HG02642 (cell line): ENCODE measurements around the gene RLBP1.

Source experiments
- ATAC-seq: cut with Tn5 transposase; IDR thresholded peaks from one replicate; pipeline ENCODE4 v1.9.1; 2021; ENCODE audit warnings: mild to moderate bottlenecking; ENCODE audit not compliant: unreplicated experiment, poor library complexity

The RLBP1 gene

DNA sequence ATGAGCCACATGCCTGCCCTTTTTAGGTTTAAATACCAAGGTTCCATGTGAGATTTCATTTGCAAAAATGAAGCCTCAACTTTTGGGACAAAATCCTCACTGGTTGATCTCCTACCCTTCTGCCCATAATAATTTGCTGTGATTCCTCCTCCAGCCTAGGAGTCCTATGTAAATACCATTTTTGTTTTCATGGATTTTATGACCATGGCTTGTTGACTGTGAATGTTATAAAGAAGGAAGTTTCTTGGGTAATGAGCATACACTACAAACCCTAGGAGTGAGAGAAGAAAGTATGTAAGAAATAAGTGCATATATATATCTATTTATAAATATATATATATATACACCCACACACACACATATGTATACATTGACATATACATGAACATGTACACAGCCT is 13.1 kb downstream of the RLBP1 start:
- no peak for ATAC-seq

DNA sequence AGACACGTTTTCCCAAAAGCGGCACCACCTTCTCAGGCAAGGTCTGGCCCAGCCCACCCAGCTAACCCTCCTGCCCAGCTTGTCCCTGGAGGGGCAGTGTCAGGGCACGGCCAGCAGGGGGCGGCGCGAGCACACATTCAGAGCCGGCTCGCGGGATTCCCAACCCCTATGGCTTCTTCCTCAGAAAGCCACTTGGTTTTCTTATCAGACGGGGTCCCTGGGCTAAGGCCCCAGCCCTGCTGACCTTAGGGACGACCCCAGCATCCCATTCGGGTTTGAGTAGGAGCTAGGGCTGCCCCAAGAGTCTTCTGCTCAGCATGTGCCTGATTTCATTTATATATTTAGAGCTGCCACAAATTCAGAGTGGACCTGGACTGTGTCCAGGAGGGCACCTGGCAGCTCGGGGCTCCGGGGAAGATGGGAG is 14.5 kb downstream of the RLBP1 start:
- ATAC-seq, result peak; percentile 77

DNA sequence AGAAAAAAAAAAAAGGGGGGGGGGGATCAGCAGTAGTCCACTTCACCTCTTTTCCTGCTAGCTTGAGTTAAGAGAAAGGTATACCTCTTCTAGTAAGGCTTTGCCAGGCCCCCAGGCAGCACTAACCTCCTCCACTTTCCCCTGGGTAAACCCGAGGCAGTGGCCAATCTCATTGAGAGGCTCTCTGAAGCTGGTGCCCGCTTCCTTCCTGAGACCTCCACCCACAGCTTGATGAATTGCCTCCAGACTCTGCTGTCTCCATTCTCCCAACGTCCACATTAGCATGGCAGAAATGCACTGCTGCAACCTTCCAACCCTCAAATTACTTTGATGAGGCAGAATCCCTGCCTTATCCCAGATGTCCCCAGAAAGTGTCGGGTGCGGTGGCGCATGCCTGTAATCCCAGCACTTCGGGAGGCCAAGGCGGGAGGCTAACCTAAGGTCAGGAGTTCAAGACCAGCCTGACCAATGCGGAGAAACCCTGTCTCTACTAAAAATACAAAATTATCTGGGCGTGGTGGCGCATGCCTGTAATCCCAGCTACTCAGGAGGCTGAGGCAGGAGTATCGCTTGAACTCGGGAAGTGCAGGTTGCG is 15.3 kb downstream of the RLBP1 start:
- no peak for ATAC-seq

DNA sequence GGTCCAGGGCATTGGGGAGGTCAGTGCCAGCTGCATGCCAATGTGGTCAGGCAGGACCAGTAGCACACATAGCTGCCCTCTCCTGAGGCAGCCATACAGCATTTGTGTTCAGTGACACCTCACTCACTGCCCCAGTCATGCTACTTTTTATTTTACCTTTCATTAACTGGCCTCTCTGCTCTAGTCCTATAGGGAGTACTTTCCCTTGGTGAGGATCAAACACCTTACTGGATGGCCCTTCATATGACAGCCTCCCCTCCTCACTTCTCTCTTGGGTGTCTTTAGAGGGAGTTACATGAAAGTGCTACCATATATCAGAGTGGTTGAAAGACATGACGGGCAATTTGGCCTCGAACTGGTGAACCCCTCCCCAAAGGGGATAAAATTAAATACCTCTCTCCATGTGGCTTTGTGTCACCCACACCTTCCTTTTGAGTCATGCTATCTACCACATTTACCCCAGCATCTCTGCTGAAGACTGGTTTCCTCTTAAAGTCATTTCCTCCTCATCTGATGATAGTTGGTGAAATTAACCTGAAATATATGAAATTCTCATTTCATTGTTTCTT is 17.6 kb downstream of the RLBP1 start:
- ATAC-seq, result no peak

DNA sequence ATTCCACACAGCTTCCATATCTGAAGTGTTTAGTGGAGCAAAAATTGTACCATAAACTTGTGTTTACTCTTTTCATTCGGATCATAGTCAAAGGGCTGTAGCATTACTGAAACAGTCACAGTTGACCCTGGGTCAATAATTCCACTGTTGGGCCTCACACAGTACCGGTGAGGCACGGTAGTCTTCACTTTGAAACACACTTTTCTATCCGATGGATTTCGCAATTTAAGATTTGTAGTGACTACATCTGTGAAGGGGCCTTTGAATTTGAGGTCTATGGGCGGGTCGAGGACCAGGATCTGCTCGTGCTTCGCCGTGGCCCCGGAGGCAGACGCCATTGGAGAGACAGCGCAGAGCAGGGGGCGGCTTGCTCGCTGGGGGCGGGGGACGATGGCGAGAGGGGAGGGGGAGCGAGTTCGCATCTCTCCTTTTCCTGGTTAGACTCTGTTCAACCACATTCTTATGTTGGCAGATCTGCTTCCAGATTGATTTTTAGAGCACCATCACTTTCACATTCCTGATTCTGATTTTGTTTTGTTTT is 19.8 kb downstream of the RLBP1 start:
- no peak for ATAC-seq

DNA sequence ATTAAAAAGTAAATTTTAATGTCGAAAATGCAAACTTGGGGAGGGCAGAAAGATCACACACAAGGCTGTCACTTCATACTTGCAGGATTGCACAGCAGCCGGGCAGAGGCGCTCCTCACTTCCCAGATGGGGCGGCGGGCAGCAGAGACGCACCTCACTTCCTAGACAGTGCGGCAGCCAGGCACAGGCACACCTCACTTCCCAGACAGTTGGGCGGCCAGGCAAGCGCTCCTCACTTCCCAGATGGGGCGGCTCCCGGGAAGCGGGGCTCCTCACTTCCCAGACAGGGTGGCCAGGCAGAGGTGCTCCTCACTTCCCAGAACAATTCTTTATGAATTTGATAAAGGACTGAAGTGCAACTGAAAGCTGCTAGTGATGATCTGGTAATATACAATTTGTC is 21.2 kb downstream of the RLBP1 start:
- no peak for ATAC-seq

DNA sequence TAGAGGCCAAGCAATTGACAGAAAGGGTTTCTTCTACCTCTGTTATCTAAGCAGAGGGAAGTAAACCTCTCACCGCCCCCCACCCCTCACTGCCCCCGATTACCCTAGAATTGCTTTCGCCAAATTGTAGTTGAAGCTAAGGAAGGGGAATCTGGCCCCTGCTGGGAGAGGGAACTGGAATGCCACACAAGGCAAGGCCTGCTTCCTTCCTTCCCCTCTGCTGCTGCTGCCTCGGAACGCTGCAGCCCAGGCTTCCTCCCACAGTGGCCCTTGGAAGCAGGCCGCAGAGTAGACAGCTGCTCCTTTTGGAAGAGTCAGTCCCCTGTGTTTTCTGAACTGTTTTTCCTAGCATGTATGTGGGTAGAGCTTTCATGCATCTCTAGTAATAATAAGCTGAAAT is 21.6 kb downstream of the RLBP1 start:
- no peak for ATAC-seq

DNA sequence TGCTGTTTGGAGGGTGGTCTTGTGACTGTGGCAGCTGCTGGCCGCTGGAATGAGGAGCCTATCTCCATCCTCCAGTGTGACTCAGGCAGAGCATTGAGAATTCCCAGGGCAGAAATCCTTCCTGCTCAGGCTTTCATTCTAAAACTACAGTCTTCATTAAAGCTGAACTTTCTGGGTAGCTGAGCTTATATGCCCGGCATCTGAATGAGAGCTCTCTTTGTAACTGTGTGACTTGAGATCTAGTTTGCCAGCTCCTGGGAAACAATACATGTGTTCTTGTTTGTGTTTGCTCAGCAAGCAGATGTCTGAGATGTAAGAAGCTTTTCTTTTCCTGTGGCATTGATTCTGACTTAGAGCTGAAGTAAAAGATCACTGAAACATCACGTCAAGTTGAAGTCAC is 22.4 kb downstream of the RLBP1 start:
- ATAC-seq, result no peak

DNA sequence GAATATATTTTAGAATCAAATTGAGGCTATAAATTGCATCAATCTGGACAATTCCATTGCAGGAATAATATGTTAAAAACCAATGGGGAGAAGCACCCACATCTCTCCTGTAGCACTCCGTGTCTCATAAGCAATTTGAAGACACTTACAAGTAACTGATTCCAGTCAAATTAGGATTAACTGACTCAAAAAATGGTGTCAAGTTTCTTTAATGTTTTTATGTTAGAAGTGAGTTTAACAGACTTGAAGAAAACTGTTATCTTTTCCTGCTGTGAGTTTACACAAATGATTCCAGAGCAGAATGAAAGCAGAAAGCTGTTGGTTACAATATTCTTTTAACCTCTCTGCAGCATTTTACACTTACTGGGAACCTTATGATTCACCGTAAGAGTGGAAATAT is 23.2 kb downstream of the RLBP1 start:
- no peak for ATAC-seq

DNA sequence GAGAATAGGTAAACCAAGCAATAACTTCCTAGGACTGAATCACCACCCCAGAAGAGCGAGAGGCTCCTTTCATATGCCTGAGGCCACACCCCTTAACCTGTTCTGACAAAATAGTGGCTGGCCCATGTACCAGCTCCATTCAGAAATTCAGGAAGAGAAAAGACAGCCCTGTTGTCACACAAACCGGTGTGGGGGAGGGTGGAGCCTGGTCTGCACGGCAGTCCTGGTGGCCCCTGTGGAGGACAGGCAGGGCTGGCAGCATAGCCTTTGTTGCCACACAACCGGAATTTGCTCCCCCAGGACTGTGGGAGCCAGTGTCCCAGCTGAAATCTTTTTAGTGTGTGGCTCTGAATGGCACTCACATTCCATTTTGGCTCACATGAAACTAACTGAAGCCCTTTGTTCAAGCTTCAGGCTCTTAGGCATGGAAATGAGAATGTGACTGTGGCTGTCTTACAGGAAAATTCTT is 23.8 kb downstream of the RLBP1 start:
- no peak for ATAC-seq

DNA sequence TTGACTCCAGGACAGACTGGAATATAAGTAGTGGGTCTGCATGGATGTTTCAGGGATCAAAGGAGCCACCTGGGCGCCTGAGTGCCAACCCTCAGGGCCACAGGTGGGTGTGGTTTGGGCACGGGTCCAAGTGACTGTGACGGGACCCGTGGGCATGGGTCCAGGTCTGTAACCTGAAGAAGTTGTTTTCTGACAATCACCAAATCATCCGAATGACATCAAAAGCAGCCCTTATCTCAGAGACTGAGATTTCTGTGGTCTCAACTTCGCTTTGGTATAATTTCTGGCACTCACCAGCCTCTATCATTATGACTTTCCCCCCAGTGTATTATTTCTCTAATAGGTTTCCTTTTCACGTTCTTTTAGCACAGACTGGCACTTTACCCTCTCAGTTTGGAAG is 24.4 kb downstream of the RLBP1 start:
- no peak for ATAC-seq

DNA sequence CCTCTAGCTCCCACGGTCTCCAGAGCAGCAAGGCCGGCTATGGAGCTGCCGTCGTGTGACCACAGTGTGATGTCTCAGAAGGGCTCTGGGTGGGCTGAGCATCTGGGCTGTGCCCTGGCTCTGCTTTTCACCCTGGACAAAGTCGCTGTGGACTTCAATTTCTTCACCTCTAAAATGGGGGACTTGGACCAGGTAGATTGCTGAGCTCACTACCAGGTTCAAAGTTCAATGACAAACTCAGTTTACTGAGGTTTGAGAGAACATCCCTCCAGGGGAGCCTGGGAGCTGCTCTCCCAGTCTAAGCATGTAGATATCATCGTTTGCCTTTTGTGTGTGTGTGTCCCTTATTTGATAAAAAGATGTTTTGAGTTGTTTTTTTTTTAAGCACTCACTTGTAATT is 25.1 kb downstream of the RLBP1 start:
- ATAC-seq, result no peak

DNA sequence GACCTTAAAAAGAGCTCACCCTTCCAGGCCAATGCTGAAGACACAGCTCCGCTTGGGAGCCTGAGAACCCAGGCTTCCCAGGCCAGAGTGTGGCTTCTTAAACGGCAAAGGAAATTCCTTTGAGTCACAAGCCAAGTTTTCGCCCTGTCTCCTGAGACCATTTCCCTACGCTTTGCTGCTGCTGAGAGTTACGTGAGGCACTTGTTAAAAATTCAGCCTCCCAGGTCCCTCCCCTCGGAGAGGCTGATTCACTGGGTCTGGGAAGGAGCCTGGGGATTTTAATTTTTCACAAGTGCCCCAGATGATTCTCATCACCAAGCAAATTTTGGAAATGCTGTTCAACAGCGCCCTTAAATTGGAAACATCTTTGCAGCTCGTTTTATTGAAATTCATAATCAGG is 25.5 kb downstream of the RLBP1 start:
- no peak for ATAC-seq

DNA sequence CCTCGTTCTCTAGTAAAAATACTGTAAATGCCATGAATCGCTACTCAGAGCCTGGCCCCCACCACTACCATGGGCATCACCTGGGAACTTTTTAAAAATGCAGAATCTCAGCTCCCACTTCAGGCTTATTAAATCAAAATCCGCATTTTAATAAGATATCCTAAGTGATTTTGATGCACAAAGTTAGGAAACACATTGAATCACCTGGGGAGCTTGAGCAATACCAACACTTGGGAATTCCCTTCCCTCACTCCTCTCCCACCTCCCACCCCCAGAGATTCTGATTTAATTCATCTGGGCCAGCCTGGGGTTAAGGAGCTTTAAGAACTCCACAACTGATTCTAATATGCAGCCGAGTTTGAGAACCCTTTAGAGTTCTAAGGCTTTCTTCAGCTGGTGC is 26.8 kb downstream of the RLBP1 start:
- no peak for ATAC-seq

DNA sequence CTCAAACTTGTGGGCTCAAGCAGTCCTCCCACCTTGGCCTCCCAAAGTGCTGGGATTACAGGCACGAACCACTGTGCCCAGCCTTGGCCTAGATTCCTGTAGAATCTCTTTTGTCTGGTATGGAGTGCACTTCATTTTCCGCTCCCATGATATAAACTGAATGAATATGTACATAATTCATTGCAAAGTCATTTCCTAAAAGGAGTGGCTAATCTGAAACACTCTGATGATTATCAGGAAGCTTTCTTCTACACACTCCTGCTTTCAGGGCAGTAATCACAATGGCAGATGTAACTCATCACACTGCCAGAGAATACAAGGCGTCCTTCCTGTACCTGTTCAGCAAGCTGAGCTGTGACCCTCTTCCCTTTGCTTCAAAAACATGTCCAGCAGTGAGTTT is 28.6 kb downstream of the RLBP1 start:
- no peak for ATAC-seq

DNA sequence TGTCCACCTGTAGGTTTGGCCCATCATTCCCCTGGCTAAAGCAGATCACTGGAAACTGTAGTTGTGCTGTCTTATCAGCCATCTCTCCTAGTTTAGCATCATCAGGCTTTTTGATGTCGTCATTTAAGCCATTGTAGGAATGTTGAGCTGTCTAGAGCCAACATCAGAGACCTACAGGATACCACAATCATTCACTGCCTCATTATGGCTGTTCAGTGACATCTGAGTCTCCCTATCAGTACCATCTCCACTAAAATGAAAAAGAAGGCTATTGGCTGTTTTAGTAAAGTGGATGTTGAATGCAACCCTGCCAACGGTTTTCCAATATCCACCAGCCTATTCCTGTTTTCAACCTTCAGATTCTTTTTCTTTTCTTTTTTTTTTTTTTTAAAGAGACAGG is 29.2 kb downstream of the RLBP1 start:
- no peak for ATAC-seq

DNA sequence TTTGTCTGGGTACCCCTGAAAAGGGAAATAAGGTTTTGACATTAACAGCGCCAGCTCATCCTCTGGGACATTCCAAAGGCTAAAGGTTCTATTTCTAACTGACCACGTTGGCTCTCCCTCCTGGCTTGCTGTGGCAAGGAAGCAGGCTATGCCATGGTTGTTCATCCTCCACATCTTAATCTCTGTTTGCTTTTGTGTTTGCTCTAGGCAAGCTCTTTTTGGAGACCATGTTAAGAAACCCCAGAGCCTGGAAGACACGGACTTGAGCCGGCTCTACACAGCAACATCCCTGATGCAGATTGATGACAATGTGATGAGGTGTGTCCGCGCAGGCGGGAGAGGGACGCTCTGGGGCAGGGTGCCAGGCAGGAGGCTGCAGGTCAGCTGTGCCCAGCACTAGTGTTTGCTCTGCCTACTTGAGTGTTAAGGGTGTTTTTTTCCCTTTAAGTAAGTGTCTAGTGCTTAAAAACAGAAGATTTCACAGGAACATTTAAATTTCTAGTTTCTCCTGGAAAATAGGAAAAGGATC is 33.3 kb downstream of the RLBP1 start:
- no peak for ATAC-seq

DNA sequence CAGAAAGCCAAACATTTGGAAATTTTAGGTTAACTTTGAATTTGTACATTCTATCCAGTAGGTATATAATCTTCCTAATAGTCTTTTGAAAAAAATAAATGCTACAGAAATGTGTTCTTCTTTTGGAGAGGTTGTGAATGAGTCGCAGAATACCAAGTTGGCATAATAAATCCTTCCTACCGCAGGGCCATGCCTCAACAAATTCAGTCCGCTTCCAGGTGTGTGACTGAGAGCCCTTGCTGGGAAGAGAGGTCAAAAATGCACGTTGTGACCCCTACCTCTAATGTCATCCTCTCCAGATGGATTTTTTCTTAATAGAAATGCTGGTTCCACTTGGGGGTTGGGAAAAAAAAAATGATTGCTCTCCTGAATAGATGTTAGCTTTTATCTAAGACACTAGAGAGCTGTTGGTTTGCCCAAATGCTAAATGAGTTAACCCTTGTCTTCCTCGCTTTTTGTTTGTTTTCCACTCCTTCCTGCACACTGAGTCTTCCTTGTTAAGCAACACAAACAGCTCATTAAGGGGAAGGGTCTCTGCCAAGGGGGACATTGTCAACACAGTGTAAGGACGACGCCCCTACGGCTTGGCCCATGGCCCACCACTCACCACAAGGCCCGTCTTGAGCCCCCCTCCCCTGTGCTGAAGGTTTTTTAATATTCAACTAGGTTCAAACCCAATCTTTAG is 33.9 kb downstream of the RLBP1 start:
- no peak for ATAC-seq

DNA sequence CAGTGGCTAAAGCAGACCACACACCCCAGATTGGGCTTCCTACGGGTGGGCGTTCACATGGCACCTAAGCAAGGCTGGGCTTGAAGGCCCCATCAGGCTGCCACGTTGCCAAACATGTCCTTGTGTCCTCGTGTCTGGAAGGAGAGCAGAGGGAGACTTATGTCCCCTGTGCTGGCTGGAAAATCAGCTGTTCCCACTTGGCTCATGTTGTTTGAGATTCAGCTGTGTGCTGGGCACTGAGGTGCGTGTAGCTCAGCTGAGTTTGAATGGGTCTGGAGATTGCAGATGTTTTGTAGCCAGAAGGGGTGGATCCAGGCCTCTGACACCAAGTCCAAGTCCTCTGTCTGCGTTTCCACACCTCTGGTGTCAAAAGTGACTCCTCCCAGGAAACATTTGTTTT is 34.6 kb downstream of the RLBP1 start:
- ATAC-seq, result no peak

DNA sequence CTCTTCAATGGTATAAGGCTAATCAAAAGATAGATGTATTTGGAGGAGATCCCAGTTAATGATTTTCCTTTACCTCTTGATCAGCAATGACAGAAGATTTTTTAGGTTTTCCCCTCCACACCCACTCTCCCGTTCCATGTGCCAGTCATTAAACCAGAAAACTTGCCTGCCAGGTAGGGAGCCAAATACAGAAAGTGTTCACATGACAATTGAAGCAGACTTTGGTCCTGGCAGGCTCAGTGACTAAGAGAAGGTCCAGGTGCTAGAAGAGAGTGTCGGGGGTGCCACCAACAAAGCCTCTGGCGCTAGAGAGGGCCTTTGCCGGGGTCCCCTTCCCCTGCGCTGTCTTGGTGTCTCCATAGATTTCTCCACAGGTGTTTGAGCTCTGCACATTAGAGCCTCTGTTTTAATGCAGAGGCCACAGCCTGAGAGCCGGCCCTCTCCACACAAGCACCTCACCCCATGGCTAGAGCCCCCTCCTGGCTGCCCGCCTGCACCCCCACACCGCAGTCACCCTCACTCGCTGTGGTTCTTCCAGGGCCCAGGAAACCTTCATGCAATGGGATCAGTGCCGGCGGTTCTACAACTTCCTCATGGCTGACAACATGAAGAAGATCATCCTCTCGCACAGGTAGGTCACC is 36.4 kb downstream of the RLBP1 start:
- ATAC-seq, result no peak

DNA sequence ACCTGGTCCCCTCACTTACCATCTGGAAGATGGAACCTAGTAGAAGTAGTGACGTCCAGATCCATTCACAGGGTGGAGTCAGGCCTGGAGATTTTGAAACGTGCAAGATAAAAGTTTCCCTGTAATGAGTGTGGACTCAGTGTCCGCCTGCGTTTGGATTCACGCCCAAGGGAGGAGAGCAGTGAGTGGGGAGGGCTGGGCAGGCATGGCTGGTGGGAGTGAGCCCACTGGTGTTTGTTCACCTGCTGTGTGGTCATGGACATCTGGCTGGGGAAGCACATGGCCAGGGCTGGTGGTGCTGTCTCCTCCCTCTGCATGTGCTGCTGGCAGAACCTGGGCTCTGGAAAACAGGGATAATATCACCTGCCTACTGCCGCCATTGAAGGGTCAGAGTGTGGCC is 37.0 kb downstream of the RLBP1 start:
- no peak for ATAC-seq
